Stimulated activated CD4-positive, alpha-beta T cell treated with anti-CD3 and anti-CD28 coated beads, Interleukin-15, amount 100 ng/mL, for 1 hour (primary cell): ENCODE data around the gene NR1D2.
"Not testable (repeated sequence)": the region's sequence is repeated elsewhere in the genome, so short reads cannot be mapped to it uniquely, and the experiment has no call there.

ENCODE experiments used
- DNase-seq, 2 donors: peaks; one replicate each; pipeline ENCODE4 v3.0.0-alpha.2; 2020; ENCODE audit warnings: low read depth in 1 of 2, low spot score in 1 of 2

The NR1D2 gene

DNA sequence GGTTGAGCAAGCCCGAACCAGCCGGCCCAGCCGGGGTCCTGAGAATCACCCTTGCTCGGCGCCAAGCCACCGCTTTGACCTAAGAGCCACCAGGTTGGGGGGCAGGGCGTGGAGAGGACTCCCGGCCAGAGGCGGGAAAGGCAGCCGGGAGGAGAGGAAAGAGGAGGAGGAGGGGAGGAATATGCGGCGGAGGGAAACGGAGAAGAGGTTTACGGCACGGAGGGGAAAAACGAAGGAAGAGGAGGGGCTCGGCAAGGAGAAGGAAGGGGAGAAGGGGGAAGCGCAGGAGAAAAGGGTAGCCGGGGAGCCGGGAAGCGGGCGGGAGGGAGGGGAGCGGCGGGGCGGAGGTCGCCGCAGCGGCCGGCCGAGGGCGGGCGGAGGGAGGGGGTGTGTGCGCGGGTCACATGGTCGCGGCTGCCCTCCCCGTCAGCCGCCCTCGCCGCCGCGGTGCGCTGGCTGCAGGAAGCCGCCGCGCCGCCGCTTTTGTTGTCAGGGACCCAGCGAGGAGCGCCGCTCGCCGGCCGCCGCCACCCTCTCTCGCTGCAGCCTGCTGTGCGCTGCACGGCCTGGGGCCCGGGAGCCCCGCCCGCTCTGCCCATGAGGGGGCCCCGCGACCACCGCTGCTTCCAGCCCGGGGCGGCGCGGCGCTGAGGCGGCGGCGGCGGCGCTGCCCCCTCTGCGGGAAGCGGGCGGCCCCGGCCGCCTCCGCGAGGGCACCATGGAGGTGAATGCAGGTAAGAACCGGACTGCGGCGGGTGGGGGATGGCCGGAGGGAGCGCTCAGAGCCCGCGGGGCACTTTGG, at the start of gene NR1D2:
Gene NR1D2, plus strand, starts transcription at position 426 of the 802 bp plus-strand sequence. Its CDS starts 293 bp downstream, at position 719.
- DNase-seq: peak; percentile 61 to 63

DNA sequence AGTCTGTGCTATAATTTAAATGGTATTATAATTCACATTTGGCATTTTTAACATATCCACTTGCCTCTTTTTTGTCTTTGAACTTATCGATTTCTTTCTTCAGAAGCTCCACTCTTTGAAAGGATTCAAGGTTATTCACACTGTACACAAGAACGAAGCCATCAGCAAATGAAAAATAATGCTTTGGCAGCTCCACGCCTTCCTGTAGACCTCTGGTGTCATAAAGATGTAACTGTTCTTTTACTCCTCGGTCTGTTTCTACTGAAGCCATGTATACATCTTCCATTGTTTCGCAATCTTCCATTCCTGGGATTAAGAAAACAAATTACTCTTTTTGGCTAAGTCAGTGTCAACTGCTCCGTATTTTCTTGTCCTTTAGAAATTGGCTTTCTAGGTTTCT, 44.3 kb upstream of the NR1D2 start:
- DNase-seq: no peak

DNA sequence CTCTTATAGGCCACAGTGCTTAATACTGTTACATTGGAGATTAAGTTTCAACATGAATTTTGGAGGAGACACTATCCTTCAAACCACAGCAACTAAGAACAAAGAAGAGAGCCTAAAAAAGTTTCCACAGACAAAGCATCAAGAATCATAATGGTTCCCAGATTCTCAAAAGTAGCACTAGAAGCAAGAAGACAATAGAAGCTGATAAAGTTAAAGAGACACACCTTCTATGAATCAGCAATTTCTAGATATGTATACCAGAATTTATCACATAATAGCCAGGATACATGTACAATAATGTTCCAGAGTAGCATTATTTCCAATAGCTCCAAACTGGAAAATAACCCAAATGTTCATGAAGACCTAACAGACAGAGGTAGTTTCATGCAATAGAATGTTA, 40.5 kb upstream of the NR1D2 start:
- DNase-seq: no peak

DNA sequence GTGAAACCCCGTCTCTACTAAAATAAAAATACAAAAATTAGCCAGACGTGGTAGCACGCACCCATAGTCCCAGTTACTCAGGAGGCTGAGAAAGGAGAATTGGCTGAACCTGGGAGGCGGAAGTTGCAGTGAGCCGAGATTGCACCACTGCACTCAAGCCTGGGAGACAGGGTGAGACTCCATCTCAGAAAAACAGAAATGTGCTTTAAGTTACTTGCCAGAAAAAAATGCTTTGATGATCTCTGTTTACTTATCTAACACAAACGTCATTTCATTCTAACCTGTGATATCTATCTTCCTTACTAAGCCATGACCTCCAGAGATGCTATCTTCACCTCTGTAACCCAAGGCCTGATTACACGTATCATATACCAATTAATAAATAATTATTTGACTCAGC, 35.7 kb upstream of the NR1D2 start:
- no peak for DNase-seq

DNA sequence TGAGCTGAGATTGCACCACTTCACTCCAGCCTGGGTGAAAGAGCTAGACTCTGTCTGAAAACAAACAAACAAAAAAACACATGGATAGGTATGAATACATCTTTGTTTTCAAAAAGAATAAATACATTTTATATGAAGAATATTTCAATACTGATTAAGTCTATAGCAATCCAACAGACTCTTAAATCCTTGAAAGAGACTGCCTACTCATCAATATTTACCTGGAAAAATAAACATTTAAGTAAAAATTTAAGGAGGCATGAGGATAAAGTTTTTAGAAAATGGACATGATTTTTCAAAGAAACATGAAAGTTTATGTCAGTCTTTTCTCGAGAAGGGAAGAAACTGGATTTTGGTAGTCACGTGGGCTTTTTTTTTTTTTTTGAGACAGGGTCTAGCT, 33.7 kb upstream of the NR1D2 start:
- no peak for DNase-seq

- not testable (repeated sequence) for DNase-seq
Measured at GRCh38 chr3:23912335-23912734, 32.8 kb upstream of the NR1D2 start.

DNA sequence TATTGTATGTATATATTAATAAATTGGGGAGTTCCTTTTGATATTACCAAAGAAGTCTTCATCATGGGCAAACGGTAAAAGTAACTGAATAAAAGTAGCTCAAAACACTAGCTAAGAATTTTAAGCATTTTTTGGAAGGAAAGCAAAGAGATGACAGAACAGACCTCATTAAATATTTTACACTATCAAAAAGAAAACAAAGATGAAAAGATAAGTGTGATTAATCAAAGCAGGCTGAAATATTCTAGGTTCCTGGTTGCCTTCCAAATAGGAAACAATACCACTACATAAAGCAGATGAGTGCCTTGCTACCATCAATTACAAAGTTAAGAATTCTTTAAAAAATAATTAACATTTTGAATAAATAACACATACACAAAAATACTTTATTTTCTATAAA, 31.9 kb upstream of the NR1D2 start:
- DNase-seq: no peak

- no peak for DNase-seq
Measured at GRCh38 chr3:23913873-23914743, 31.0 kb upstream of the NR1D2 start.

- no peak for DNase-seq
Measured at GRCh38 chr3:23915537-23916108, 29.5 kb upstream of the NR1D2 start.

- no peak for DNase-seq
Measured at GRCh38 chr3:23916152-23916885, 28.8 kb upstream of the NR1D2 start.

- DNase-seq: peak; percentile 91
Measured at GRCh38 chr3:23916886-23917678, 28.0 kb upstream of the NR1D2 start, which contains the start of the genes NKIRAS1 and RPL15. NKIRAS1 (minus strand) TSS chr3:23916990; CDS start chr3:23910904, 6,086 bp downstream. RPL15 (plus strand) TSS chr3:23917132; CDS start chr3:23917860, 728 bp downstream.

- DNase-seq: not testable (repeated sequence)
Measured at GRCh38 chr3:23917679-23918303, 27.3 kb upstream of the NR1D2 start.

- not testable (repeated sequence) for DNase-seq
Measured at GRCh38 chr3:23918331-23918730, 26.8 kb upstream of the NR1D2 start.

GRCh38 chr3:23919628-23920027, 25.5 kb upstream of the NR1D2 start:
- DNase-seq: no peak

GRCh38 chr3:23920151-23920655, 24.9 kb upstream of the NR1D2 start:
- no peak for DNase-seq

DNA sequence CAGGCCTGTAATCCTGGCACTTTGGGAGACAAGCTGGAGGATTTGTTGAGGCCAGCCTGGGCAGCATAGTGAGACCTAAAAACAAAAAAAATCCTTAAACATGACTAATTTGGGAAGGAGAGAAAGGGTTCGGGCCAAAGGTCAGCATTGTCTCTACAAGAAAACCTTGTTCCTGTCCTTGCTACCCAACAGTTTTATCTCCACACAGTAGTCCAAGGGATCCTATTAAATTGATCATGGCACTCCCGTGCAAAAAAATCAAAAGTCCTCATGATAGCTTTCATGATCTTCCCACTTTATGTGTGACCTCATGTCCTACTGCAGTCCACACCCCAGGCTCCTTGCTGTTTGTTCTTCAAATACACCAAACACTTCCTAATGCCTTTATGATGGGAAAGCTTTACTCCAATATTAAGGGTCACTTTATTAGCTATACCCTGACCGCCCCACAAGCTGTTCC, 24.0 kb upstream of the NR1D2 start:
- DNase-seq: no peak

- DNase-seq: no peak
Measured at GRCh38 chr3:23923786-23924185, 21.3 kb upstream of the NR1D2 start.

DNA sequence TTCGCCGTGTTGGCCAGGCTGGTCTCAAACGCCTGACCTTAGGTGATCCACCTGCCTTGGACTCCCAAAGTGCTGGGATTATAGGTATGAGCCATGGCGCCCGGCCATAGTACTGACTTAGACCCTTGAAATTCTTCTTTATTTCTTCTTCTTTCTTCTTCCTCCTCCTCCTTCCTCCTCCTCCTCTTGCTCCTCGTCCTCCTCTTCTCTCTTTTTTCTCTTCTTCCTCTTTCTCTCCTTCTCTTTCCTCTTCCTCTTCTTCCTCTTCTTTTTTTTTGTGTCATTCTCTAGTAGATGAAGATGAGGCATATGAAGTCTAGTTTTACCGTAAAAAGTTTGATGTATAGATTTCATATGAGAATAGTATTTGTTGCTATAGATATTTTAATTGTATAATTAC, 18.8 kb upstream of the NR1D2 start:
- DNase-seq: no peak

GRCh38 chr3:23926736-23927135, 18.4 kb upstream of the NR1D2 start:
- no peak for DNase-seq
